ENCODE results near the gene EHF.

EHF gene

GRCh38 chr11:34606326-34607120 lies 14.4 kb upstream of the EHF start:
- Histone ChIP-seq H3K27ac (ENCODE audit: poor library complexity, severe bottlenecking) (no peak overlapping the region), H3K27me3 (ENCODE audit: insufficient read depth, poor library complexity, severe bottlenecking) (no peaks in the 10 kb centered on the region), H3K36me3 (ENCODE audit: low read depth) (no peaks in the 10 kb centered on the region), H3K9me3 (ENCODE audit: severe bottlenecking) (no peaks in the 10 kb centered on the region), H3K4me3 (ENCODE audit: severe bottlenecking) (no peak overlapping the region), H3K4me1 (ENCODE audit: insufficient read depth, poor library complexity, severe bottlenecking) (peaks cover 9% of the 10 kb centered on the region)
- DNase-seq (ENCODE audit: low spot score), result no peak
- no peak for ATAC-seq (ENCODE audit: low read depth)
- no peak for TF ChIP-seq CTCF (IDR thresholded peaks at IDR 0.05; ENCODE audit: poor library complexity, severe bottlenecking)

DNA sequence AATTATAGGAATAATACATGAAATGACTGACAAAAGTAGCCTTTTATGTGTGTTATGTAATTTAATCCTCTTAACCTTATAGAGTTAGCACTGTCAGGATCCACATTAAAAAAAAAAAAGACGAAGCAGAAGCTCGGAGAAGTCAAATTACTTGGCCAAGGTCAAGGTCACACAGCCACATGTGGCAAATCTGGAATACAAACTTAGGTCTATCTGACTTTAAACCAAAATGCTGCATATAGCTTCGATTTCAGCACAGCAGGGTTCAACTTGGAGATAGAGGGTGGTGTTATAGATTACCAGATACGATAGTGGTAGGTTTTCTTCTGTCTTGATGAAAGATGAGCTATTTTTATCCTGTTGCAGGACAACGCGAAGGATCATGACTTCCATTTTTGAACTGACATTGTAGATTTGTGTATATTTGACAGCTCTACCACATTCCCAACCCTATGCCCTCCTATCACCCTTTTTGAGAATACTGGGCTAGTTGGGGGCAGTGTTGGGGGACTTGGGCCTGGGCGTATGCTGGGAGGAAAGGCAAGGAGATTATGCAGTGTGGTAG lies 11.6 kb upstream of the EHF start:
- DNase-seq (ENCODE audit: low spot score) (no peak), ATAC-seq (ENCODE audit: low read depth) (no peak)
- Histone ChIP-seq H3K4me1 (ENCODE audit: insufficient read depth, poor library complexity, severe bottlenecking) (peaks cover 3% of the 10 kb centered on the region), H3K9me3 (ENCODE audit: severe bottlenecking) (no peaks in the 10 kb centered on the region), H3K36me3 (ENCODE audit: low read depth) (no peaks in the 10 kb centered on the region), H3K27me3 (ENCODE audit: insufficient read depth, poor library complexity, severe bottlenecking) (no peaks in the 10 kb centered on the region), H3K4me3 (ENCODE audit: severe bottlenecking) (no peak overlapping the region), H3K27ac (ENCODE audit: poor library complexity, severe bottlenecking) (no peak overlapping the region)
- TF ChIP-seq CTCF (IDR thresholded peaks at IDR 0.05; ENCODE audit: poor library complexity, severe bottlenecking), result no peak

GRCh38 chr11:34609850-34610249 lies 11.0 kb upstream of the EHF start:
- no peak; the same call in 2 of the 3 replicates for ATAC-seq (ENCODE audit: low read depth)
- H3K4me1 ChIP-seq (ENCODE audit: insufficient read depth, poor library complexity, severe bottlenecking), result no peaks in the 10 kb centered on the region
- no peak overlapping the region for H3K27ac ChIP-seq (ENCODE audit: poor library complexity, severe bottlenecking)
- H3K27me3 ChIP-seq (ENCODE audit: insufficient read depth, poor library complexity, severe bottlenecking), result no peaks in the 10 kb centered on the region
- H3K9me3 ChIP-seq (ENCODE audit: severe bottlenecking), result no peaks in the 10 kb centered on the region
- H3K36me3 ChIP-seq (ENCODE audit: low read depth), result no peaks in the 10 kb centered on the region
- no peak for DNase-seq (ENCODE audit: low spot score)
- TF ChIP-seq CTCF (IDR thresholded peaks at IDR 0.05; ENCODE audit: poor library complexity, severe bottlenecking), result no peak
- H3K4me3 ChIP-seq (ENCODE audit: severe bottlenecking), result no peak overlapping the region

- Histone ChIP-seq H3K27ac (ENCODE audit: poor library complexity, severe bottlenecking) (no peak overlapping the region), H3K4me1 (ENCODE audit: insufficient read depth, poor library complexity, severe bottlenecking) (no peaks in the 10 kb centered on the region), H3K36me3 (ENCODE audit: low read depth) (no peaks in the 10 kb centered on the region), H3K27me3 (ENCODE audit: insufficient read depth, poor library complexity, severe bottlenecking) (no peaks in the 10 kb centered on the region), H3K9me3 (ENCODE audit: severe bottlenecking) (no peaks in the 10 kb centered on the region), H3K4me3 (ENCODE audit: severe bottlenecking) (no peak overlapping the region)
- TF ChIP-seq CTCF (IDR thresholded peaks at IDR 0.05; ENCODE audit: poor library complexity, severe bottlenecking), result no peak
- DNase-seq (ENCODE audit: low spot score) (no peak), ATAC-seq (ENCODE audit: low read depth) (no peak)
Measured at GRCh38 chr11:34610324-34611041, 10.4 kb upstream of the EHF start.
